Caco-2 (cell line): ENCODE results near the gene ATXN7L3. TPM values are rescaled to one million over a fixed set of nuclear protein-coding genes. Genes with fewer than 3 reads are reported as not detected.

ENCODE experiments used
- BruUV-seq: library from RNA; stranded (reverse); fragments of 400-500 nt; replicated peaks from 2 replicates; lab custom pipeline; 2021; lab: Mats Ljungman, UMichigan
- CTCF ChIA-PET: fragments of 300-600 bp; sonication (Branson Sonifier 250); formaldehyde crosslinking; loops from one replicate; lab custom pipeline; 2022; ENCODE audit warnings: antibody characterized with exemption; lab: Charles Lee
- POLR2A ChIA-PET: fragments of 300-600 bp; sonication (Branson Sonifier 250); formaldehyde crosslinking; loops from one replicate; lab custom pipeline; 2022; ENCODE audit warnings: antibody characterized with exemption; lab: Charles Lee
- DNase-seq, 2 experiments: peaks; one replicate each; pipeline versions ENCODE4 v3.0.0 to v3.0.0-alpha.2; 2020 to 2022
- H3K27me3 ChIP-seq: replicated peaks from 2 replicates; pipeline ENCODE4 v1.6.0; 2011; ENCODE audit warnings: low read length; ENCODE audit not compliant: control insufficient read depth, insufficient read depth
- H3K36me3 ChIP-seq: 2 replicates; pipeline ENCODE4 v1.5.1; 2011; ENCODE audit warnings: low read length; ENCODE audit not compliant: control insufficient read depth, insufficient read depth
- H3K4me1 ChIP-seq: fragments of 250-450 bp; sonication (Bioruptor Pico); 2 replicates; pipeline ENCODE4 v1.5.1; 2020; ENCODE audit warnings: mild to moderate bottlenecking
- H3K4me3 ChIP-seq: 2 replicates; pipeline ENCODE4 v1.5.1; 2011; ENCODE audit warnings: low read depth, mild to moderate bottlenecking, control low read depth, low read length
- H3K9me3 ChIP-seq: fragments of 250-450 bp; sonication (Bioruptor Pico); 2 replicates; pipeline ENCODE4 v1.5.1; 2020; ENCODE audit warnings: mild to moderate bottlenecking, moderate library complexity
- H3K27ac Mint-ChIP-seq: one replicate; pipeline ENCODE4 v1.8.0; 2022; ENCODE audit warnings: mixed read lengths; ENCODE audit not compliant: unreplicated experiment
- H3K27me3 Mint-ChIP-seq: one replicate; pipeline ENCODE4 v1.8.0; 2022; ENCODE audit warnings: mixed read lengths; ENCODE audit not compliant: insufficient read depth, unreplicated experiment
- H3K36me3 Mint-ChIP-seq: one replicate; pipeline ENCODE4 v1.8.0; 2022; ENCODE audit warnings: mild to moderate bottlenecking, mixed read lengths; ENCODE audit not compliant: insufficient read depth, unreplicated experiment
- H3K4me1 Mint-ChIP-seq: one replicate; pipeline ENCODE4 v1.8.0; 2022; ENCODE audit warnings: low read depth, mixed read lengths; ENCODE audit not compliant: unreplicated experiment
- H3K4me3 Mint-ChIP-seq: one replicate; pipeline ENCODE4 v1.8.0; 2022; ENCODE audit warnings: mild to moderate bottlenecking, moderate library complexity, mixed read lengths; ENCODE audit not compliant: unreplicated experiment
- H3K9me3 Mint-ChIP-seq: one replicate; pipeline ENCODE4 v1.8.0; 2022; ENCODE audit warnings: mixed read lengths; ENCODE audit not compliant: unreplicated experiment
- CTCF ChIP-seq, 2 experiments: fragments of 200-600 bp in 1 of 2; IDR thresholded peaks; 1 replicate in 1 of 2; 2 replicates in 1 of 2; pipeline versions ENCODE4 v1.5.1 to v1.8.0; 2011 to 2022; ENCODE audit warnings: antibody characterized with exemption in 1 of 2, control low read depth in 1 of 2, inconsistent platforms in 1 of 2, low read depth in 1 of 2, low read length in 1 of 2, mild to moderate bottlenecking in 1 of 2, moderate library complexity in 1 of 2; ENCODE audit not compliant: insufficient read depth in 1 of 2, severe bottlenecking in 1 of 2, unreplicated experiment in 1 of 2
- intact Hi-C: fragments of 100-400 bp; cut with micrococcal nuclease; formaldehyde crosslinking; loops from one replicate; pipeline ENCODE4 v1.10.0; 2022; ENCODE audit not compliant: unreplicated experiment
- total RNA-seq: library from RNA; stranded (reverse); gene quantifications from 2 replicates; pipeline ENCODE4 v1.2.3, GENCODE V29; 2022

ATXN7L3 gene
- total RNA-seq, 1 experiment from 2014 or later: 92.0 TPM

- Histone ChIP-seq H3K4me3 (no peak overlapping the region), H3K27me3 (no peaks in the 10 kb centered on the region), H3K36me3 (peaks cover 11% of the 10 kb centered on the region), H3K4me1 (peaks cover 5% of the 10 kb centered on the region; the same call in 1 of the 2 replicates), H3K9me3 (no peaks in the 10 kb centered on the region)
- H3K4me3 Mint-ChIP-seq: no peak overlapping the region
- CTCF ChIA-PET: no interaction called here
- peaks cover 73% of the 10 kb centered on the region for H3K36me3 Mint-ChIP-seq
- POLR2A ChIA-PET: no interaction called here
- no peaks in the 10 kb centered on the region for H3K27me3 Mint-ChIP-seq
- BruUV-seq: no TSS peak
- no peaks in the 10 kb centered on the region for H3K9me3 Mint-ChIP-seq
- no peaks in the 10 kb centered on the region for H3K4me1 Mint-ChIP-seq
- TF ChIP-seq CTCF (IDR thresholded peaks at IDR 0.05; ENCODE audit: insufficient read depth in 1 of 2, low read depth in 1 of 2, low read length in 1 of 2, severe bottlenecking in 1 of 2, unreplicated experiment in 1 of 2): no peak
- no peak overlapping the region for H3K27ac Mint-ChIP-seq
- DNase-seq: no peak
- intact Hi-C loops: no loop called here
These were observed 13.9 kb upstream of the ATXN7L3 start for GRCh38 chr17:44213403-44214229.

- Mint-ChIP-seq H3K36me3 (peaks cover 81% of the 10 kb centered on the region), H3K27ac (no peak overlapping the region), H3K4me1 (no peaks in the 10 kb centered on the region), H3K4me3 (no peak overlapping the region), H3K27me3 (no peaks in the 10 kb centered on the region), H3K9me3 (no peaks in the 10 kb centered on the region)
- H3K9me3 ChIP-seq: no peaks in the 10 kb centered on the region
- H3K4me3 ChIP-seq: no peak overlapping the region
- no peak for DNase-seq
- H3K27me3 ChIP-seq: no peaks in the 10 kb centered on the region
- ChIA-PET CTCF (no interaction called here), POLR2A (no interaction called here)
- intact Hi-C loops: no loop called here
- no TSS peak for BruUV-seq
- no peak for TF ChIP-seq CTCF (IDR thresholded peaks at IDR 0.05; ENCODE audit: insufficient read depth in 1 of 2, low read depth in 1 of 2, low read length in 1 of 2, severe bottlenecking in 1 of 2, unreplicated experiment in 1 of 2)
- H3K36me3 ChIP-seq: peaks cover 11% of the 10 kb centered on the region
- peaks cover 4% of the 10 kb centered on the region; the same call in 1 of the 2 replicates for H3K4me1 ChIP-seq
These were observed 13.1 kb upstream of the ATXN7L3 start for GRCh38 chr17:44212507-44213402.
